ENCODE results near the gene BAIAP2L1. TPM values are rescaled to one million over a fixed set of nuclear protein-coding genes. Genes with fewer than 3 reads are reported as not detected.
"Not testable (repeated sequence)": the region's sequence is repeated elsewhere in the genome, so short reads cannot be mapped to it uniquely, and the experiment has no call there.

The BAIAP2L1 gene
- total and polyA plus RNA-seq, 2 donors (not counting 3 experiments of a cell fraction or from before 2014, with no cell fraction given): 0.32 to 1.1 TPM

DNA sequence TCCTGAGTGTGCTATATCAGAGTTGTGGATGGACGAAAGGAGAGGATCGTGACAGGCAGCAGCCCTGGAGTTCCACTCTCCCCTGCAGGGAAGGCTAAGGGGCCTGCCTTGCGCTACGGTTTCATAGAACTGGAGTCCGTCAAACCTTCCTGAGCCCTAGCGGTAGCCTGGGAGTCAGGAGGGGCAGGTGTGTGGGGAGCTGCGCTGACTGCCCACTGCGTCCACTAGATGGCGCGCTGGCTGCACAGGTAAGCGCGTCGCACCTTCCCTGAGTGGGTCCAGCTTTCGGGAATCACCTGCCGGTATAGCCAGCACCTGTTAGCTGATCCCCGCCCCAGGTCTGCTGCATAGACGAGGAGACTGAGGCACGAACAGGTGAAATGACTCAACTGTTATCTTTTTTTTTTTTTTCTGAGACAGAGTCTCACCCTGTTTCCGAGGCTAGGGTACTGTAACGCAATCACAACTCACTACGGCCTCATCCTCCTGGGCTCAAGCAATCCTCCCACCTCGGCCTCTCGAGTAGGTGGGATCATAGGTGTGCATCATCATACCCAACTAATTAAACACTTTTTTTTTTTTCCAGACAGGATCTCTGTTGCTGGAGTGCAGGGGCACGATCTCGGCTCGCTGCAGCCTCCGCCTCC lies 20.2 kb upstream of the BAIAP2L1 start:
- BruUV-seq (replicated peaks): no TSS peak
- Histone ChIP-seq H3K9ac (replicated peaks; ENCODE audit: extremely low read depth, insufficient read depth, low read length) (no peak overlapping the region), H3K4me1 (ENCODE audit: control insufficient read depth, extremely low read depth, insufficient read depth, low read length) (peaks cover 13% of the 10 kb centered on the region), H3K4me3 (replicated peaks in 1 of 3; ENCODE audit: insufficient read depth in 1 of 3, low read depth in 1 of 3, low read length in 3 of 3) (no peak overlapping the region), H3K79me2 (ENCODE audit: control insufficient read depth, insufficient read depth, low read length) (no peaks in the 10 kb centered on the region), H4K20me1 (replicated peaks; ENCODE audit: control insufficient read depth, extremely low read depth, insufficient read depth, low read length) (no peaks in the 10 kb centered on the region), H3K27ac (ENCODE audit: insufficient read depth, low read depth, low read length) (no peak overlapping the region), H3K9me3 (replicated peaks; ENCODE audit: control insufficient read depth, insufficient read depth, low read length) (no peaks in the 10 kb centered on the region), H2AFZ (ENCODE audit: low read depth, low read length) (no peak overlapping the region), H3K9me1 (replicated peaks; ENCODE audit: control insufficient read depth, extremely low read depth, insufficient read depth, low read length) (no peaks in the 10 kb centered on the region), H3K4me2 (ENCODE audit: insufficient read depth, low read length) (no peak overlapping the region), H3K36me3 (ENCODE audit: control insufficient read depth in 2 of 2, extremely low read depth in 1 of 2, insufficient read depth in 2 of 2, low read length in 2 of 2) (no peaks in the 10 kb centered on the region), H3K27me3 (ENCODE audit: control insufficient read depth in 2 of 2, insufficient read depth in 2 of 2, low read length in 2 of 2) (no peaks in the 10 kb centered on the region)
- TF ChIP-seq EZH2 (IDR thresholded peaks at IDR 0.05; ENCODE audit: borderline replicate concordance, low read depth, low read length, severe bottlenecking) (no peak), GATA2 (IDR thresholded peaks at IDR 0.05; ENCODE audit: insufficient read depth, insufficient read length, low read depth, low read length) (no peak), MYC (IDR thresholded peaks at IDR 0.05; ENCODE audit: low read depth, low read length) (no peak)
- TF ChIP-seq, protein P1, sequence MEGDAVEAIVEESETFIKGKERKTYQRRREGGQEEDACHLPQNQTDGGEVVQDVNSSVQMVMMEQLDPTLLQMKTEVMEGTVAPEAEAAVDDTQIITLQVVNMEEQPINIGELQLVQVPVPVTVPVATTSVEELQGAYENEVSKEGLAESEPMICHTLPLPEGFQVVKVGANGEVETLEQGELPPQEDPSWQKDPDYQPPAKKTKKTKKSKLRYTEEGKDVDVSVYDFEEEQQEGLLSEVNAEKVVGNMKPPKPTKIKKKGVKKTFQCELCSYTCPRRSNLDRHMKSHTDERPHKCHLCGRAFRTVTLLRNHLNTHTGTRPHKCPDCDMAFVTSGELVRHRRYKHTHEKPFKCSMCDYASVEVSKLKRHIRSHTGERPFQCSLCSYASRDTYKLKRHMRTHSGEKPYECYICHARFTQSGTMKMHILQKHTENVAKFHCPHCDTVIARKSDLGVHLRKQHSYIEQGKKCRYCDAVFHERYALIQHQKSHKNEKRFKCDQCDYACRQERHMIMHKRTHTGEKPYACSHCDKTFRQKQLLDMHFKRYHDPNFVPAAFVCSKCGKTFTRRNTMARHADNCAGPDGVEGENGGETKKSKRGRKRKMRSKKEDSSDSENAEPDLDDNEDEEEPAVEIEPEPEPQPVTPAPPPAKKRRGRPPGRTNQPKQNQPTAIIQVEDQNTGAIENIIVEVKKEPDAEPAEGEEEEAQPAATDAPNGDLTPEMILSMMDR (IDR thresholded peaks at IDR 0.05; ENCODE audit: extremely low read depth in 1 of 2, insufficient read depth in 1 of 2, low read depth in 1 of 2, low read length in 2 of 2): peak; percentile 79 to 95
- FAIRE-seq (peak; percentile 58), DNase-seq (ENCODE audit: low read depth, low spot score) (peak; percentile 36)
- ChIA-PET CTCF (interaction anchor here (0.9 to 4.6 kb wide), 9 partner anchors 9 to 325 kb away, joined by 3 to 40 read pairs (median 4); no protein-coding TSS in a partner anchor), POLR2A (interaction anchor here (0.7 kb wide), 1 partner anchor 166 kb away, joined by 4 read pairs; no protein-coding TSS in a partner anchor)
- dilution Hi-C loops (cut with MboI; ENCODE audit: extremely low pct_ligation_motif_present, low sequenced_read_pairs): no loop called here
- intact Hi-C loops (cut with micrococcal nuclease): loop anchor here (1.0 kb wide), 1 partner anchor 324 kb away; no protein-coding TSS in a partner anchor

DNA sequence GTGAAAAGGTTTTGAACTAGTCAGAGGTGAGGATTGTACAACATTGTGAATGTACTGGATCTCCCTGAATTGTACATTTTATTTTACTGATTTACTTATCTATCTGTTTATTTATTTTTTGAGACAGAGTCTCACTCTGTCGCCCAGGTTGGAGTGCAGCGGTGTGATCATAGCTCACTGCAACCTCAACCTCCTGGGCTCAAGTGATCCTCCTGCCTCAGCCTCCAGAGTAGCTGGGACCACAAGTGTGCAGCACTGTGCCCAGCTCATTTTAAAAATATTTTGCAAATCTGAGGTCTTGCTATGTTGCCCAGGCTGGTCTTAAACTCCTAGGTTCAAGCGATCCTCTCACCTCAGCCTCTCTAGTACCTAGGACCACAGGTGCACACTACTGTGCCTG lies 19.1 kb upstream of the BAIAP2L1 start:
- H3K9ac ChIP-seq (replicated peaks; ENCODE audit: extremely low read depth, insufficient read depth, low read length); H3K9me1 ChIP-seq (replicated peaks; ENCODE audit: control insufficient read depth, extremely low read depth, insufficient read depth, low read length); DNase-seq (ENCODE audit: low read depth, low spot score); H3K36me3 ChIP-seq (ENCODE audit: control insufficient read depth in 2 of 2, extremely low read depth in 1 of 2, insufficient read depth in 2 of 2, low read length in 2 of 2); POLR2A ChIA-PET; BruUV-seq (replicated peaks); H3K27me3 ChIP-seq (ENCODE audit: control insufficient read depth in 2 of 2, insufficient read depth in 2 of 2, low read length in 2 of 2); dilution Hi-C loops (cut with MboI; ENCODE audit: extremely low pct_ligation_motif_present, low sequenced_read_pairs); H2AFZ ChIP-seq (ENCODE audit: low read depth, low read length); FAIRE-seq; H3K4me2 ChIP-seq (ENCODE audit: insufficient read depth, low read length); H3K79me2 ChIP-seq (ENCODE audit: control insufficient read depth, insufficient read depth, low read length); H3K9me3 ChIP-seq (replicated peaks; ENCODE audit: control insufficient read depth, insufficient read depth, low read length); H4K20me1 ChIP-seq (replicated peaks; ENCODE audit: control insufficient read depth, extremely low read depth, insufficient read depth, low read length); H3K4me3 ChIP-seq (replicated peaks in 1 of 3; ENCODE audit: insufficient read depth in 1 of 3, low read depth in 1 of 3, low read length in 3 of 3): not testable (repeated sequence)
- Histone ChIP-seq H3K4me1 (ENCODE audit: control insufficient read depth, extremely low read depth, insufficient read depth, low read length) (peaks cover 13% of the 10 kb centered on the region), H3K27ac (ENCODE audit: insufficient read depth, low read depth, low read length) (peak overlapping the region; percentile 69)
- CTCF ChIA-PET: interaction anchor here (0.7 to 3.0 kb wide), 6 partner anchors 10 to 326 kb away, joined by 3 to 15 read pairs (median 10); partner anchors contain the start of gene BAIAP2L1
- intact Hi-C loops (cut with micrococcal nuclease): loop anchor here (1.0 to 5.0 kb wide), 4 partner anchors 19 to 171 kb away; partner anchors contain the start of genes BAIAP2L1 and BRI3

DNA sequence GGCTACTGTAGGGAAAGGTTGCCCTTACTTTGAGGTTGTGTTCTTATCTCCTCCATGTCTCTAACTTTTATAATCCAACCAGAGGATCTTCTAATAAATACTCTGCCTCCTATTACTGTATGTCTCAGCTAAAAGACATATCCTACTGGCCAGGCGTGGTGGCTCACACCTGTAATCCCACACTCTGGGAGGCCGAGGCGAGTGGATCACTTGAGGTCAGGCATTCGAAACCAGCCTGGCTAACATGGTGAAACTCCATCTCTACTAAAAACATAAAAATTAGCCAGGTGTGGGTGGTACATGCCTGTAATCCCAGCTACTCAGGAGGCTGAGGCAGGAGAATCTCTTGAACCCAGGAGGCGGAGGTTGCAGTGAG lies 18.4 kb upstream of the BAIAP2L1 start:
- H3K79me2 ChIP-seq (ENCODE audit: control insufficient read depth, insufficient read depth, low read length); H4K20me1 ChIP-seq (replicated peaks; ENCODE audit: control insufficient read depth, extremely low read depth, insufficient read depth, low read length); H3K9me3 ChIP-seq (replicated peaks; ENCODE audit: control insufficient read depth, insufficient read depth, low read length); H3K36me3 ChIP-seq (ENCODE audit: control insufficient read depth in 2 of 2, extremely low read depth in 1 of 2, insufficient read depth in 2 of 2, low read length in 2 of 2); H3K9ac ChIP-seq (replicated peaks; ENCODE audit: extremely low read depth, insufficient read depth, low read length); FAIRE-seq; DNase-seq (ENCODE audit: low read depth, low spot score); H3K27me3 ChIP-seq (ENCODE audit: control insufficient read depth in 2 of 2, insufficient read depth in 2 of 2, low read length in 2 of 2); POLR2A ChIA-PET; dilution Hi-C loops (cut with MboI; ENCODE audit: extremely low pct_ligation_motif_present, low sequenced_read_pairs); H3K4me3 ChIP-seq (replicated peaks in 1 of 3; ENCODE audit: insufficient read depth in 1 of 3, low read depth in 1 of 3, low read length in 3 of 3); H3K9me1 ChIP-seq (replicated peaks; ENCODE audit: control insufficient read depth, extremely low read depth, insufficient read depth, low read length): not testable (repeated sequence)
- H3K27ac ChIP-seq (ENCODE audit: insufficient read depth, low read depth, low read length): peak overlapping the region; percentile 69
- CTCF ChIA-PET: interaction anchor here (0.7 to 3.0 kb wide), 8 partner anchors 11 to 379 kb away, joined by 3 to 15 read pairs (median 4); partner anchors contain the start of gene BAIAP2L1
- TSS peak; percentile 92 for BruUV-seq (replicated peaks)
- H3K4me1 ChIP-seq (ENCODE audit: control insufficient read depth, extremely low read depth, insufficient read depth, low read length): peaks cover 13% of the 10 kb centered on the region
- intact Hi-C loops (cut with micrococcal nuclease): loop anchor here (1.0 to 5.0 kb wide), 4 partner anchors 18 to 170 kb away; partner anchors contain the start of genes BAIAP2L1 and BRI3
- H3K4me2 ChIP-seq (ENCODE audit: insufficient read depth, low read length): peak overlapping the region; percentile 18
- H2AFZ ChIP-seq (ENCODE audit: low read depth, low read length): peak overlapping the region; percentile 36

All from endothelial cell of umbilical vein (primary cell).